GM23338 (cell line): ENCODE measurements around the gene MYO18A.

Experiments
- CREB1 ChIP-seq: fragments of 250-450 bp; sonication (Bioruptor Pico); IDR thresholded peaks from 2 replicates; pipeline ENCODE4 v1.5.0; 2020; ENCODE audit warnings: low read depth, mild to moderate bottlenecking, moderate library complexity
- CTCF ChIP-seq, 2 experiments: fragments of 200-600 bp in 1 of 2; sonication (generic) in 1 of 2; conservative IDR thresholded peaks; 2 replicates each; pipeline versions ENCODE4 v1.5.1 to v1.6.1; 2016 to 2017; ENCODE audit warnings: antibody characterized with exemption in 2 of 2, low read depth in 2 of 2, mild to moderate bottlenecking in 2 of 2, moderate library complexity in 1 of 2
- EZH2 ChIP-seq: fragments of 200-600 bp; sonication (generic); IDR thresholded peaks from one replicate; pipeline ENCODE4 v1.8.0; 2017; ENCODE audit warnings: antibody characterized with exemption, mild to moderate bottlenecking, low read depth; ENCODE audit not compliant: unreplicated experiment
- EZH2phosphoT487 ChIP-seq: fragments of 200-600 bp; sonication (generic); IDR thresholded peaks from one replicate; pipeline ENCODE4 v1.8.1; 2018; ENCODE audit warnings: antibody characterized with exemption; ENCODE audit not compliant: unreplicated experiment
- NANOG ChIP-seq: IDR thresholded peaks from 2 replicates; pipeline ENCODE4 v1.6.1; 2016; ENCODE audit warnings: antibody characterized with exemption, borderline replicate concordance
- POLR2AphosphoS5 ChIP-seq: IDR thresholded peaks from 2 replicates; pipeline ENCODE4 v1.6.1; 2016; ENCODE audit warnings: antibody characterized with exemption, low read depth
- REST ChIP-seq: IDR thresholded peaks from one replicate; pipeline ENCODE4 v1.6.1; 2018; ENCODE audit warnings: antibody characterized with exemption; ENCODE audit not compliant: unreplicated experiment
- ZNF462 ChIP-seq: fragments of 250-450 bp; sonication (Bioruptor Pico); IDR thresholded peaks from 2 replicates; pipeline ENCODE4 v1.5.0; 2020; ENCODE audit warnings: mild to moderate bottlenecking, moderate library complexity

- TF ChIP-seq CTCF (conservative IDR thresholded peaks at IDR 0.05; ENCODE audit: low read depth in 2 of 2) (no peak), EZH2phosphoT487 (no peak), REST (no peak), EZH2 (no peak), POLR2AphosphoS5 (no peak), NANOG (no peak), CREB1 (CRISPR knock-in tag) (no peak), ZNF462 (CRISPR knock-in tag) (no peak)
Observed at GRCh38 chr17:29078183-29079045, 101.8 kb downstream of the MYO18A start.
